ENCODE results near the gene SH3RF1.

- TF ChIP-seq CTCF (IDR thresholded peaks at IDR 0.05): no peak
- TF ChIP-seq, protein P1, sequence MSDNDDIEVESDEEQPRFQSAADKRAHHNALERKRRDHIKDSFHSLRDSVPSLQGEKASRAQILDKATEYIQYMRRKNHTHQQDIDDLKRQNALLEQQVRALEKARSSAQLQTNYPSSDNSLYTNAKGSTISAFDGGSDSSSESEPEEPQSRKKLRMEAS (CRISPR knock-in tag; IDR thresholded peaks at IDR 0.05): no peak
- TF ChIP-seq, protein P2, sequence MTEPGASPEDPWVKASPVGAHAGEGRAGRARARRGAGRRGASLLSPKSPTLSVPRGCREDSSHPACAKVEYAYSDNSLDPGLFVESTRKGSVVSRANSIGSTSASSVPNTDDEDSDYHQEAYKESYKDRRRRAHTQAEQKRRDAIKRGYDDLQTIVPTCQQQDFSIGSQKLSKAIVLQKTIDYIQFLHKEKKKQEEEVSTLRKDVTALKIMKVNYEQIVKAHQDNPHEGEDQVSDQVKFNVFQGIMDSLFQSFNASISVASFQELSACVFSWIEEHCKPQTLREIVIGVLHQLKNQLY (CRISPR knock-in tag; IDR thresholded peaks at IDR 0.05): no peak
- TF ChIP-seq ATF2 (CRISPR knock-in tag; IDR thresholded peaks at IDR 0.05; ENCODE audit: borderline replicate concordance, low read depth): no peak
- TF ChIP-seq TCF7 (CRISPR knock-in tag; IDR thresholded peaks at IDR 0.05; ENCODE audit: low read depth): no peak
- TF ChIP-seq IRF1 (CRISPR knock-in tag; IDR thresholded peaks at IDR 0.05): no peak
Measured at GRCh38 chr4:169269916-169270809, 593 bp downstream of the SH3RF1 start.
